Right lobe of liver (tissue), 6 donors: ENCODE measurements around the gene WASHC4. TPM values are rescaled to one million over a fixed set of nuclear protein-coding genes. Genes with fewer than 3 reads are reported as not detected.

Experiments
- ATAC-seq, 4 donors: fragments of 200-7000 bp; cut with Tn5 transposase; one replicate each; pipeline ENCODE4 v1.9.1; 2020; ENCODE audit warnings: mild to moderate bottlenecking in 4 of 4, moderate library complexity in 4 of 4
- DNase-seq, 3 donors: peaks; one replicate each; pipeline ENCODE4 v3.0.0-alpha.2; 2020
- H3K27ac ChIP-seq, 3 donors: fragments of 200-600 bp; one replicate each; pipeline ENCODE4 v1.8.0; 2022
- H3K27me3 ChIP-seq, 2 donors: fragments of 200-600 bp; one replicate each; pipeline ENCODE4 v1.8.0; 2022
- H3K36me3 ChIP-seq, 4 donors: fragments of 200-600 bp; sonication (generic) in 1 of 4; one replicate each; pipeline versions ENCODE4 v1.5.1 to v1.8.0; 2017 to 2022; ENCODE audit warnings: control low read depth in 1 of 4
- H3K4me1 ChIP-seq, 4 donors: fragments of 200-600 bp; sonication (generic) in 1 of 4; one replicate each; pipeline versions ENCODE4 v1.5.1 to v1.8.0; 2017 to 2022; ENCODE audit warnings: control low read depth in 1 of 4
- H3K4me3 ChIP-seq, 3 donors: fragments of 200-600 bp; one replicate each; pipeline ENCODE4 v1.8.0; 2022
- H3K9me3 ChIP-seq, 4 donors: fragments of 200-600 bp; sonication (generic) in 1 of 4; one replicate each; pipeline versions ENCODE4 v1.5.1 to v1.8.0; 2017 to 2022; ENCODE audit warnings: control low read depth in 1 of 4
- CTCF ChIP-seq, 4 donors: fragments of 200-600 bp in 3 of 4; fragments of 450-650 bp in 1 of 4; IDR thresholded peaks; one replicate each; pipeline versions ENCODE4 v1.5.1 to v1.8.0; 2016 to 2022; ENCODE audit warnings: antibody characterized with exemption in 4 of 4, mild to moderate bottlenecking in 2 of 4
- POLR2A ChIP-seq: fragments of 450-650 bp; IDR thresholded peaks from one replicate; pipeline ENCODE4 v1.6.1; 2017; ENCODE audit warnings: antibody characterized with exemption, mild to moderate bottlenecking
- WGBS: methylation state at CpG from one replicate; pipeline ENCODE4 v1.1.6; 2018; ENCODE audit warnings: low coverage, low lambda C conversion rate; ENCODE audit not compliant: insufficient coverage; ENCODE audit errors: missing lambda C conversion rate; 5-methylcytosine and 5-hydroxymethylcytosine counted together
- intact Hi-C, 2 donors: fragments of 100-400 bp; cut with DNase I; formaldehyde crosslinking; loops; one replicate each; pipeline versions ENCODE4 v1.11.2 to v1.14.1; 2022
- total RNA-seq, 6 experiments: library from RNA; depleted of rRNA in 2 of 6; stranded (reverse); fragments of >200 nt in 2 of 6; fragmentation: NEBNext Ultra II Directional in 3 of 6; extraction: Animal tissue kit (Norgen Biotek cat#: 25700) in 3 of 6; gene quantifications; one replicate each; pipeline versions ENCODE4 v1.1.0 to v1.2.4, GENCODE V29; 2016 to 2023
- donor health status: DM: no; HTN: yes; CAD: no.
- donor health status: DM: no; HTN: no; CAD: no.
- donor health status: DM: no; HTN: no; CAD: no.
- donor health status: DM: no; HTN: yes; CAD: no.
- donor health status: DM: no; HTN: yes; CAD: no.

The WASHC4 gene
- total RNA-seq, 6 experiments from 2014 or later, result 24.4 to 51.4 (median 36.2) TPM

- Histone ChIP-seq H3K4me1 (no peaks in the 10 kb centered on the region), H3K27me3 (no peaks in the 10 kb centered on the region), H3K9me3 (no peaks in the 10 kb centered on the region), H3K27ac (no peak overlapping the region), H3K36me3 (no peaks in the 10 kb centered on the region), H3K4me3 (no peak overlapping the region)
- no peak for DNase-seq
- intact Hi-C loops, result no loop called here
- WGBS, result 90% methylated on average over 1 of the region's 1 CpG
- ATAC-seq, result no peak
- no peak for TF ChIP-seq POLR2A
These were observed 31.4 kb upstream of the WASHC4 start for GRCh38 chr12:105076098-105076497.

GRCh38 chr12:105076913-105077312 lies 30.6 kb upstream of the WASHC4 start:
- ATAC-seq, result no peak
- 75% methylated on average over 3 of the region's 3 CpGs for WGBS
- DNase-seq, result no peak
- Histone ChIP-seq H3K36me3 (no peaks in the 10 kb centered on the region), H3K4me3 (no peak overlapping the region), H3K9me3 (no peaks in the 10 kb centered on the region), H3K27me3 (no peaks in the 10 kb centered on the region), H3K27ac (no peak overlapping the region), H3K4me1 (no peaks in the 10 kb centered on the region)
- intact Hi-C loops, result no loop called here
- TF ChIP-seq POLR2A (no peak), CTCF (IDR thresholded peaks at IDR 0.05) (no peak)

GRCh38 chr12:105077435-105077834 lies 30.1 kb upstream of the WASHC4 start:
- H3K4me1 ChIP-seq, result no peaks in the 10 kb centered on the region
- H3K4me3 ChIP-seq, result no peak overlapping the region
- H3K27ac ChIP-seq, result no peak overlapping the region
- H3K27me3 ChIP-seq, result no peaks in the 10 kb centered on the region
- H3K9me3 ChIP-seq, result no peaks in the 10 kb centered on the region
- no peak for ATAC-seq
- no peak for DNase-seq
- 74% methylated on average over 7 of the region's 7 CpGs for WGBS
- no peaks in the 10 kb centered on the region for H3K36me3 ChIP-seq
- intact Hi-C loops, result no loop called here
- no peak for TF ChIP-seq POLR2A

GRCh38 chr12:105078712-105079570 lies 28.6 kb upstream of the WASHC4 start:
- no peaks in the 10 kb centered on the region for H3K27me3 ChIP-seq

GRCh38 chr12:105083031-105083430 lies 24.5 kb upstream of the WASHC4 start:
- Histone ChIP-seq H3K27me3 (no peaks in the 10 kb centered on the region), H3K4me1 (peaks cover 0 to 9% (median 0%) of the 10 kb centered on the region in 4 donors), H3K27ac (no peak overlapping the region), H3K4me3 (no peak overlapping the region), H3K9me3 (no peaks in the 10 kb centered on the region), H3K36me3 (no peaks in the 10 kb centered on the region)
- ATAC-seq, result no peak
- 46% methylated on average over 5 of the region's 5 CpGs for WGBS
- TF ChIP-seq CTCF (IDR thresholded peaks at IDR 0.05), result no peak
- TF ChIP-seq POLR2A, result no peak
- intact Hi-C loops, result no loop called here
- DNase-seq, result no peak

More at GRCh38 chr12:105078712-105079570, 28.6 kb upstream of the WASHC4 start:
- H3K9me3 ChIP-seq, result no peaks in the 10 kb centered on the region
- no peak overlapping the region for H3K27ac ChIP-seq
- ATAC-seq, result no peak
- WGBS, result 87% methylated on average over 10 of the region's 11 CpGs
- TF ChIP-seq CTCF (IDR thresholded peaks at IDR 0.05) (no peak), POLR2A (no peak)
- peaks cover 0 to 4% (median 0%) of the 10 kb centered on the region in 4 donors for H3K4me1 ChIP-seq
- no peak overlapping the region for H3K4me3 ChIP-seq
- intact Hi-C loops, result no loop called here
- no peak for DNase-seq
- H3K36me3 ChIP-seq, result no peaks in the 10 kb centered on the region
